22Rv1 (cell line): Measurements from ENCODE around the gene RAC3.

ENCODE experiments used
- ZFX ChIP-seq: fragments of 450-650 bp; IDR thresholded peaks from 2 replicates; pipeline ENCODE4 v1.6.1; 2017; ENCODE audit warnings: antibody characterized with exemption, borderline replicate concordance
- TF ChIP-seq, protein P1 (sequence below): fragments of 450-650 bp; IDR thresholded peaks from 2 replicates; pipeline ENCODE4 v1.5.1; 2017; ENCODE audit warnings: mild to moderate bottlenecking

DNA sequence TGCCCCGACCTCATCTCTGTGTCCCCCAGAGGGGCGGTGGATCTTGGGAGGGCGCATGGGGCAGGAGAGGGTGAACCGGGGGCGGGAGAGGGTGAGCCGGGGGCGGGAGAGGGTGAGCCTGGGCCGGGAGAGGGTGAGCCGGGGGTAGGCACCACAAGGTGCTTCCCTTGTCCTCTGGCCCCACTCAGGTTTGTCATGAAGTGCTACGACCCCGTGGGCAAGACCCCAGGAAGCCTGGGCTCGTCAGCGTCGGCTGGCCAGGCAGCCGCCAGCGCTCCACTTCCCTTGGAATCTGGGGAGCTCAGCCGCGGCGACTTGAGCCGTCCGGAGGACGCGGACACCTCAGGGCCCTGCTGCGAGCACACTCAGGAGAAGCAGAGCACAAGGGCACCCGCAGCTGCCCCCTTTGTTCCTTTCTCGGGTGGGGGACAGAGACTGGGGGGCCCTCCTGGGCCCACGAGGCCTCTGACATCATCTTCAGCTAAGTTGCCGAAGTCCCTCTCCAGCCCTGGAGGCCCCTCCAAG, 35.2 kb upstream of the RAC3 start:
- TF ChIP-seq, protein P1, sequence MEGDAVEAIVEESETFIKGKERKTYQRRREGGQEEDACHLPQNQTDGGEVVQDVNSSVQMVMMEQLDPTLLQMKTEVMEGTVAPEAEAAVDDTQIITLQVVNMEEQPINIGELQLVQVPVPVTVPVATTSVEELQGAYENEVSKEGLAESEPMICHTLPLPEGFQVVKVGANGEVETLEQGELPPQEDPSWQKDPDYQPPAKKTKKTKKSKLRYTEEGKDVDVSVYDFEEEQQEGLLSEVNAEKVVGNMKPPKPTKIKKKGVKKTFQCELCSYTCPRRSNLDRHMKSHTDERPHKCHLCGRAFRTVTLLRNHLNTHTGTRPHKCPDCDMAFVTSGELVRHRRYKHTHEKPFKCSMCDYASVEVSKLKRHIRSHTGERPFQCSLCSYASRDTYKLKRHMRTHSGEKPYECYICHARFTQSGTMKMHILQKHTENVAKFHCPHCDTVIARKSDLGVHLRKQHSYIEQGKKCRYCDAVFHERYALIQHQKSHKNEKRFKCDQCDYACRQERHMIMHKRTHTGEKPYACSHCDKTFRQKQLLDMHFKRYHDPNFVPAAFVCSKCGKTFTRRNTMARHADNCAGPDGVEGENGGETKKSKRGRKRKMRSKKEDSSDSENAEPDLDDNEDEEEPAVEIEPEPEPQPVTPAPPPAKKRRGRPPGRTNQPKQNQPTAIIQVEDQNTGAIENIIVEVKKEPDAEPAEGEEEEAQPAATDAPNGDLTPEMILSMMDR, result no peak
- TF ChIP-seq ZFX, result no peak
